ENCODE measurements around the gene TPGS2.
"Not testable (repeated sequence)": the region's sequence is repeated elsewhere in the genome, so short reads cannot be mapped to it uniquely, and the experiment has no call there.

TPGS2 gene

DNA sequence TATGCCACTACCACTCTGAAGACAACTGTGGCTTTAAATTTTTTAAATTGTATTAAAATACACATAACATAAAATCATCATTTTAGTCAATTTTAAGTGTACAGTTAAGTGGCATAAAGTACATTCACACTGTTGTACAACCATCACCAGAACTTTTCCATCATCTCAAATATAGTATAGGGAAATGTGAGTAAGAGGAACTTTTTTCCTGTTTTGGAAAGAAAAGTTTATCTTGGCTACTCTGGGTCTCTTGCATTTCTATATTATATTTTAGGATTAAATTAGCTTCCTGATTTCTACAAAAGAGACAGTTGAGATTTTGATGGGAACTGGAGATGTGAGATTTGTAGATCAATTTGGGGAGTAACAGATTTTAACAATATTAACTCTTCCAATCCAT, 3.3 kb downstream of the TPGS2 start:
- DNase-seq (ENCODE audit: low spot score), result no peak
- FAIRE-seq, result no peak

DNA sequence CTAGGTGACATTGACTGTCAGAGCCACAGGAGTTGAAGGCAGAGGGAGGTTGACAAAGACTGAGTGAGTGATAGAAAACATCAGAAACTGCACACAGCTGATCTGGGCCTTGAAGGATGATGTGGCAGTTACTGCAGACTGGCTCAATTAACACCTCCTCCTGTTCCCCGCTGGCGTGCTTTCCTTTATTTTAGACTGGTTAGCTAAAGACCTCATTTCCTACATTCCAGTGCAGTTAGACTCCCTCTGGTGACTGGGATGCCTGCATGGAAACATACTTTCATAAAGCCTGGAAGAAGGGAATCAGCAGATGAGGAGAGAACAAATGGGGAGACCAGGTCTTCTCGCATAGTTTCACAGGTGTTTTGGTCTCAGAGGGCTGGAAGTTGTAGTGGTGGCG, 7.1 kb downstream of the TPGS2 start:
- no peak for FAIRE-seq
- DNase-seq (ENCODE audit: low spot score), result no peak

- DNase-seq (ENCODE audit: low spot score), result no peak
- FAIRE-seq, result no peak
Measured at GRCh38 chr18:36819621-36820020, 9.2 kb downstream of the TPGS2 start.

DNA sequence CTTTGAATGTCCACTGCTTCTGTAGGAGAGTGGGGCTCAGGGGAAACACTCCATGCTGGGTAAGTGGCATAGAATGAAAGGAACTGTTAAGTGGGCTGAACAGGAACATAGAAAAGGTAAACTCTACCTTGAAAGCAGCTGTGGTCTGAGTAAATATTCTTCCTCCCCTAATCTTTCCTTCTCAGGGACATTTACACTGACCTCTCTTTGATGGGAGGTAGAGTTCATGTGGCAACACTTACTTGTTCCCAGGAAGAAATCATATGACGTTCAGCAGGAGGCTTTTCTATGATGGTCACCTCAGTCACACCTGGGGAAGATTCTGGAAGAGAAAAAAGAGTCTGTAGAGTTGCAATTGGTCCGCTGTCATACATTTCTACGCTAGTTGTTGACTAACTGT, 10.2 kb downstream of the TPGS2 start:
- no peak for DNase-seq (ENCODE audit: low spot score)
- FAIRE-seq, result no peak

DNA sequence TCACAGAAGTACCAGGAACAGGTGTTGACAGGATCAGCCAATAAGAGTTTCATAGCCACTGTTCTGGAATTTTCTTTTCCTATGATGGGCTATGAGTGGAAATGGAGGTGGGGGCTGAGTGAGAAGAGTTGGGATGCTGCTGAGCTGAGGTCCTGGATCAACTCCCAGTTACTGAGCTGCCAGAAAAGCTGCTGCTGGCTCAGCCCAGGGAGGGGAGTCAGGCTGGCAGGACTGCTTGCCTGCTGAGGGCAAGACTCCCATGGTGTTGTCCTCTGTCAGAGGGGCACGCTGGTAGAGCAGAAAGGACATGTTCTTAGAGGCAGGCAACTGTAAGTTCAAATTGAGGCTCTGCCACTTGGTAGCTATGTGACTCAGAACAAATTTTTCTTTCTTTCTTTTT, 11.8 kb downstream of the TPGS2 start:
- FAIRE-seq, result no peak

GRCh38 chr18:36816096-36816495, 12.7 kb downstream of the TPGS2 start:
- FAIRE-seq; DNase-seq (ENCODE audit: low spot score): not testable (repeated sequence)

More for the DNA sequence above, 11.8 kb downstream of the TPGS2 start:
- DNase-seq (ENCODE audit: low spot score), result no peak

- DNase-seq (ENCODE audit: low spot score) (no peak), FAIRE-seq (no peak)
Measured at GRCh38 chr18:36814994-36815393, 13.8 kb downstream of the TPGS2 start.

DNA sequence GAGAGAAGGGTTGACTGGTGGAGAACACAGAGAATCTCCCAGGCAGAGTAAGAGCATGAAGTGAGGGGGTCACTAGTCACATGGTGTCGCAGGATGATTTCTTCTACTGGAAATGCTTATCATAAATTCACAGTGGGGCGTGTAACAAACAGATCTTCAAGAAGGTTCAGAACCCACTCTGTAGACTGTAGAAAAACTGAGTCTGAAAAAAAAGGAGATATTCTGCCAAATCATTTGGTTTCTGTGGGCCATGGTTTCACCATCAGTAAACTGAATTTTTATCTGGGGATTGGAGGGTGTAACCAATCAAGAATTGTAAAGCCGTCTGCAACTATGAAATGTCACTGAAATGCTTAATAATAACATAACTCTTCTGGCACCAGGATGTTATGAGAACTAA, 15.0 kb downstream of the TPGS2 start:
- FAIRE-seq (no peak), DNase-seq (ENCODE audit: low spot score) (no peak)

GRCh38 chr18:36813101-36813775, 15.6 kb downstream of the TPGS2 start:
- DNase-seq (ENCODE audit: low spot score), result no peak
- FAIRE-seq, result no peak

- no peak for FAIRE-seq
- DNase-seq (ENCODE audit: low spot score), result no peak
Measured at GRCh38 chr18:36812678-36813077, 16.1 kb downstream of the TPGS2 start.

DNA sequence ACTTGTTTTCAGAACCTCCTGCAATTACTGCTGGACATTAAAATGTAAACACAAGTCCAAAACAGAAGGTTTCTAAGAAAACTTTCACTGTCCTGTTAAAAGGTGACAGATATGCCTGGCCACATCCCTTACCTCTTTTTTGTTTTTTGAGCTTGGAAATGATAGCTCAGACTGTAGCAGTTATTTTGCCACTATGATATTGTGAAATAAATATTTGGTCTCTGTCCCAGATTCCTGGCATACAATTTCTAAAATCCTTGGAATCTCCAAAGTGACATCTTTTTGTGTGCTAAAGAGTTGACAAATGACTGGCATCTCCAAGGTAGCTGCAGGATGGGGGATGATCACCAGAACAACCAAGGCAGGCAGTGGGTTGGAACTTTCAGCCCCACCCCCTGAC, 16.8 kb downstream of the TPGS2 start:
- FAIRE-seq, result no peak
- no peak for DNase-seq (ENCODE audit: low spot score)

GRCh38 chr18:36811430-36811829, 17.4 kb downstream of the TPGS2 start:
- DNase-seq (ENCODE audit: low spot score), result no peak
- FAIRE-seq, result no peak

GRCh38 chr18:36809590-36810381, 19.0 kb downstream of the TPGS2 start:
- FAIRE-seq (peak; percentile 46), DNase-seq (ENCODE audit: low spot score) (peak; percentile 59)

DNA sequence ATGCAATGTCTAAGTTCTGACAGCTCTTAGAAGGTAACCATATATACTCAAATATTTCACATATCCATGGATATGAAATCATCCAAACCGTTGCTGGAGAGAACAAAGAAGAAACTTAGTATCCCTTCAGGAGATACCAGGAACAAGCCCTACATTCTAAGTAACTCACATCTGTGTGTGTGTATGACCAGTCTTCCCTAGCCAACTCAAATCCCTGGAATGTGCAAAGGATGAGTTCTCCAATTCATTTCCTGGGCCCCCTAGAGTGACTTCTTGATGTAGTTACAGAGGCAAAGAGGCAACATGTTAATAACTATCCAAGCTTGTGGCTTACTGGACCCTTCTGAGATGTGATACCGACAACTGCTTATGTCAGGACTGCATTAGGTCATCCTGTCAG, 20.1 kb downstream of the TPGS2 start:
- FAIRE-seq (no peak), DNase-seq (ENCODE audit: low spot score) (peak; percentile 12)

DNA sequence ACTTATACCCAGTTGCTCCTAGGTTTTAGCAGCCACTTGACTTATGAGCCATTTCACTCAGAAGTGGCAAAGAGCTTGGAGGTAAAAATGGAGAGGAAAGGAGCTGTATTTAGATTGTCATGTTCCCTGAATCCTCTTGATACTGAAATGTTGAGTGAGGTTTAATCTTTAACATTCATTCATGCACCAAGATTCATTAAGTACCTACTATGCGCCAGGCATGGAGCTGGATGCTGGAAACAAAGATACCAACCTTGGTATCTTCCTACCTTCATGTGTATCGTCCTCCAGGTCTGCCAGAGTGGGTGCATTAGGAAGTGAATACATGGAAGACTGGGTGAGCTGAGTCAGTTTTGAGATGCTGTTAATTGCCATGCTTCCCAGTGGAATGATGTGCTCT, 23.7 kb downstream of the TPGS2 start:
- FAIRE-seq, result no peak
- DNase-seq (ENCODE audit: low spot score), result no peak

DNA sequence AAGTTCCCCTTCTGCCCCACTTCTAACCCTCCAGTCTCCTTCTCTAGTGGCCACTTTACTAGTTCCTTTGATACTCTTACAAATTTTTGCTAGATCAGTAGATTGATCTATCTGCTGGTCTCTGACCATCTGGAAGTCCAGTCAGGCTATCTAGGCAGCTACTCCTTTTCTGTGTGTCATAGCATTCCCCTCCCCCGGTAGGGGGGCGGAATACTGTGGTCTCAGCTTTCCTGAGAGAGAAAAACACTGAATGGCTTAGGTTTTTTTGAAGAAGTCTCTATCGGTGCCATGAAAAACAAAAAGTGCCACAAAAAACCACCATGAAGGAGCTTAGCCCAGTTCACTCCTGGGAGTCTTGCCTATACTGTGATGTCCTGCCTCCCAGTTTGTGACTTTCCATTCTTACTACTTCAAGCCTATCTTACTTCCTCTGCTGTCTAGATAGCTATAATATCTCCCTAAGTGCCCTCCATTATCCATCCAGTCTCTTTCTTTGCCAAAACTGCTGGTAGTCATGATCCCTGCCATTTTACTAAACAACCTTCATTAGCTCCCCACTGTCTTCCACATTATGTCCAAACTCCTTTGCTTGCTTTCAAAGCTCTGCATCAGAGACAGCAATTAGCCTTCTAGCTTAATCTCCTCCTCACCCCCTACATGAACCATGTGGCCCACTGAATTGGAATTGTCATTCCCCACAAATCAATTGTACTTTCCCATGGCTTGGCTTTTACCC, 29.9 kb downstream of the TPGS2 start:
- no peak for FAIRE-seq
- DNase-seq (ENCODE audit: low spot score), result no peak

GRCh38 chr18:36792634-36793283, 36.0 kb downstream of the TPGS2 start:
- FAIRE-seq, result no peak
- no peak for DNase-seq (ENCODE audit: low spot score)

DNA sequence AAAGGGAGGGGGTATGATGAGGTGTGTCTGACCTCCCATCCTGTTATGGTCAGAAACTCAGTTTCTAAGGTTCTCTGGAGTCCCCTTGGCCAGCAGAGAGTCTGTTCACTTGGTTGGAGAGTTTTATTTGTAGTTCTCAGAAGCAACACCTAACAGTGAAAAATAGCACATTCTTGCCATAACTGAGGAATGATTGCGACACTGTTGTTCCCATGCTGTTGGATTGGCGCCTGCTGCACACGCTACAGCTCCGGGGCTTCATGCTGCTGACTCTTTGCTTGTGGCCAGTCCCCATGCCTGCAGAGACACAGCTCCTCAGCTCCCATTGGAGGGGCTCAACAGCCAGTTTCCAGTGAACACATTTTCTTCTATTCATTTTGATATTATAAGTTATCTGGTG, 42.1 kb downstream of the TPGS2 start:
- no peak for FAIRE-seq
- peak; percentile 17 for DNase-seq (ENCODE audit: low spot score)

GRCh38 chr18:36783792-36784191, 45.0 kb downstream of the TPGS2 start:
- FAIRE-seq (no peak), DNase-seq (ENCODE audit: low spot score) (no peak)

DNA sequence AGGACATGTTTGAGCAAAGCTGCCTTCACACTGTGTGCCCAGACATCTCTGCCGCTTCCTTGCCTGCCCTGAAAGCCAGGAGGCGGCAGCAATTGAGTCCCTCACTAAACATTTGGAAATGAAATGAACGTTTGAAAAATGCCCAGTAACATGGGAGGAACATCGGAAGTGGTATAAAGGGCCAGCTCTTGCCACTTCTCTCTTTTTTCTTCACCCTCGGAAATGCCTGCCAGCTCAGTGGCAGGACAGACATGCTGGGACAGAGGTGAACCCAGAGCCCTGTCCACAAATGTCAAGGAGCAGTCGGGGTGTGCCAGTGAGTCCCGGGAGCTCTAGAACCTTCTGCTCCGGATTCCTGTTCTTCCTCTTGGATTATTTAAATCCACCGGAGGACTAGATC, 46.1 kb downstream of the TPGS2 start:
- DNase-seq (ENCODE audit: low spot score) (no peak), FAIRE-seq (no peak)

- DNase-seq (ENCODE audit: low spot score), result no peak
- no peak for FAIRE-seq
Measured at GRCh38 chr18:36780748-36781147, 48.1 kb downstream of the TPGS2 start.

GRCh38 chr18:36777566-36777965, 51.2 kb downstream of the TPGS2 start:
- DNase-seq (ENCODE audit: low spot score) (no peak), FAIRE-seq (no peak)
